ENCODE data around the gene IGF2.

Gene IGF2

GRCh38 chr11:2140411-2141400, 1.5 kb upstream of the IGF2 start:
- peak; percentile 99 for TF ChIP-seq SUZ12 (IDR thresholded peaks at IDR 0.05; ENCODE audit: extremely low read depth, insufficient read depth, insufficient read length)
- TF ChIP-seq ZNF274 (IDR thresholded peaks at IDR 0.05; ENCODE audit: low read depth, low read length), result no peak
- Histone ChIP-seq H3K4me1 (ENCODE audit: insufficient read depth, insufficient read length) (peaks cover 16% of the 10 kb centered on the region), H3K9ac (ENCODE audit: insufficient read length, low read depth) (peak overlapping the region; percentile 74), H3K4me3 (ENCODE audit: insufficient read length, low read depth) (peak overlapping the region; percentile 22), H3K27me3 (ENCODE audit: insufficient read depth, insufficient read length) (peaks cover 81% of the 10 kb centered on the region), H3K9me3 (ENCODE audit: insufficient read depth, low read length) (no peaks in the 10 kb centered on the region), H3K36me3 (ENCODE audit: insufficient read depth, insufficient read length, low read length) (no peaks in the 10 kb centered on the region)
- DNase-seq (ENCODE audit: low read depth, low spot score), result no peak

GRCh38 chr11:2139621-2140337, 590 bp upstream of the IGF2 start:
- H3K9me3 ChIP-seq (ENCODE audit: insufficient read depth, low read length), result no peaks in the 10 kb centered on the region
- H3K4me1 ChIP-seq (ENCODE audit: insufficient read depth, insufficient read length), result peaks cover 15% of the 10 kb centered on the region
- no peak overlapping the region for H3K9ac ChIP-seq (ENCODE audit: insufficient read length, low read depth)
- TF ChIP-seq SUZ12 (IDR thresholded peaks at IDR 0.05; ENCODE audit: extremely low read depth, insufficient read depth, insufficient read length) (no peak), ZNF274 (IDR thresholded peaks at IDR 0.05; ENCODE audit: low read depth, low read length) (no peak)
- DNase-seq (ENCODE audit: low read depth, low spot score), result no peak
- peaks cover 81% of the 10 kb centered on the region for H3K27me3 ChIP-seq (ENCODE audit: insufficient read depth, insufficient read length)
- H3K4me3 ChIP-seq (ENCODE audit: insufficient read length, low read depth), result peak overlapping the region; percentile 8
- no peaks in the 10 kb centered on the region for H3K36me3 ChIP-seq (ENCODE audit: insufficient read depth, insufficient read length, low read length)

- Histone ChIP-seq H3K9ac (ENCODE audit: insufficient read length, low read depth) (peak overlapping the region; percentile 21), H3K9me3 (ENCODE audit: insufficient read depth, low read length) (no peaks in the 10 kb centered on the region), H3K27me3 (ENCODE audit: insufficient read depth, insufficient read length) (peaks cover 80% of the 10 kb centered on the region), H3K4me3 (ENCODE audit: insufficient read length, low read depth) (peak overlapping the region; percentile 15), H3K36me3 (ENCODE audit: insufficient read depth, insufficient read length, low read length) (no peaks in the 10 kb centered on the region), H3K4me1 (ENCODE audit: insufficient read depth, insufficient read length) (peaks cover 20% of the 10 kb centered on the region)
- DNase-seq (ENCODE audit: low read depth, low spot score), result no peak
- no peak for TF ChIP-seq ZNF274 (IDR thresholded peaks at IDR 0.05; ENCODE audit: low read depth, low read length)
- no peak for TF ChIP-seq YY1 (IDR thresholded peaks at IDR 0.05; ENCODE audit: insufficient read depth, insufficient read length)
- no peak for TF ChIP-seq SUZ12 (IDR thresholded peaks at IDR 0.05; ENCODE audit: extremely low read depth, insufficient read depth, insufficient read length)
These were observed 612 bp downstream of the IGF2 start for GRCh38 chr11:2138431-2139122.

- peaks cover 75% of the 10 kb centered on the region for H3K27me3 ChIP-seq (ENCODE audit: insufficient read depth, insufficient read length)
- peaks cover 25% of the 10 kb centered on the region for H3K4me1 ChIP-seq (ENCODE audit: insufficient read depth, insufficient read length)
- peak overlapping the region; percentile 50 for H3K9ac ChIP-seq (ENCODE audit: insufficient read length, low read depth)
- peak overlapping the region; percentile 39 for H3K4me3 ChIP-seq (ENCODE audit: insufficient read length, low read depth)
- no peaks in the 10 kb centered on the region for H3K36me3 ChIP-seq (ENCODE audit: insufficient read depth, insufficient read length, low read length)
- TF ChIP-seq ZNF274 (IDR thresholded peaks at IDR 0.05; ENCODE audit: low read depth, low read length) (no peak), YY1 (IDR thresholded peaks at IDR 0.05; ENCODE audit: insufficient read depth, insufficient read length) (no peak)
- H3K9me3 ChIP-seq (ENCODE audit: insufficient read depth, low read length), result no peaks in the 10 kb centered on the region
- no peak for DNase-seq (ENCODE audit: low read depth, low spot score)
These were observed 1.1 kb downstream of the IGF2 start for GRCh38 chr11:2138068-2138430.

GRCh38 chr11:2137202-2138067, 1.8 kb downstream of the IGF2 start:
- Histone ChIP-seq H3K4me1 (ENCODE audit: insufficient read depth, insufficient read length) (peaks cover 23% of the 10 kb centered on the region), H3K9me3 (ENCODE audit: insufficient read depth, low read length) (no peaks in the 10 kb centered on the region), H3K27me3 (ENCODE audit: insufficient read depth, insufficient read length) (peaks cover 69% of the 10 kb centered on the region), H3K36me3 (ENCODE audit: insufficient read depth, insufficient read length, low read length) (no peaks in the 10 kb centered on the region), H3K4me3 (ENCODE audit: insufficient read length, low read depth) (peak overlapping the region; percentile 39), H3K9ac (ENCODE audit: insufficient read length, low read depth) (peak overlapping the region; percentile 63)
- no peak for DNase-seq (ENCODE audit: low read depth, low spot score)
- TF ChIP-seq SUZ12 (IDR thresholded peaks at IDR 0.05; ENCODE audit: extremely low read depth, insufficient read depth, insufficient read length) (peak; percentile 12), ZNF274 (IDR thresholded peaks at IDR 0.05; ENCODE audit: low read depth, low read length) (no peak)

GRCh38 chr11:2136952-2137201, 2.3 kb downstream of the IGF2 start:
- Histone ChIP-seq H3K4me3 (ENCODE audit: insufficient read length, low read depth) (peak overlapping the region; percentile 27), H3K36me3 (ENCODE audit: insufficient read depth, insufficient read length, low read length) (peaks cover 1% of the 10 kb centered on the region), H3K9me3 (ENCODE audit: insufficient read depth, low read length) (no peaks in the 10 kb centered on the region), H3K9ac (ENCODE audit: insufficient read length, low read depth) (peak overlapping the region; percentile 63), H3K27me3 (ENCODE audit: insufficient read depth, insufficient read length) (peaks cover 63% of the 10 kb centered on the region), H3K4me1 (ENCODE audit: insufficient read depth, insufficient read length) (peaks cover 23% of the 10 kb centered on the region)
- no peak for DNase-seq (ENCODE audit: low read depth, low spot score)
- TF ChIP-seq YY1 (IDR thresholded peaks at IDR 0.05; ENCODE audit: insufficient read depth, insufficient read length) (no peak), SUZ12 (IDR thresholded peaks at IDR 0.05; ENCODE audit: extremely low read depth, insufficient read depth, insufficient read length) (no peak), ZNF274 (IDR thresholded peaks at IDR 0.05; ENCODE audit: low read depth, low read length) (no peak)
